Stimulated activated naive B cell treated with anti-CD40 and anti-IgM and Interleukin-4, amounts not matched to agents 10 μg/mL and 1 μg/mL and 100 μg/mL, for 72 hours (primary cell): Measurements from ENCODE around the gene CDC26.

ENCODE experiments used
- ATAC-seq, 2 donors: fragments of 150-1000 bp; cut with Tn5 transposase; replicated peaks; 2 replicates each; pipeline ENCODE4 v1.10.0; 2021; ENCODE audit warnings: moderate library complexity in 1 of 2
- DNase-seq: peaks from one replicate; pipeline ENCODE4 v3.0.0; 2021
- H3K27ac Mint-ChIP-seq: one replicate; pipeline ENCODE4 v1.8.0; 2022; ENCODE audit warnings: mild to moderate bottlenecking, mixed read lengths
- H3K27me3 Mint-ChIP-seq, 2 donors: one replicate each; pipeline ENCODE4 v1.8.0; 2022; ENCODE audit warnings: mixed read lengths in 2 of 2
- H3K36me3 Mint-ChIP-seq, 2 donors: one replicate each; pipeline ENCODE4 v1.8.0; 2022; ENCODE audit warnings: mixed read lengths in 2 of 2, mild to moderate bottlenecking in 1 of 2
- H3K4me1 Mint-ChIP-seq, 2 donors: one replicate each; pipeline ENCODE4 v1.8.0; 2022; ENCODE audit warnings: mixed read lengths in 2 of 2, mild to moderate bottlenecking in 1 of 2
- H3K4me3 Mint-ChIP-seq, 2 donors: one replicate each; pipeline ENCODE4 v1.8.0; 2022; ENCODE audit warnings: mild to moderate bottlenecking in 2 of 2, mixed read lengths in 2 of 2, moderate library complexity in 1 of 2
- H3K9me3 Mint-ChIP-seq, 2 donors: one replicate each; pipeline ENCODE4 v1.8.0; 2022; ENCODE audit warnings: mixed read lengths in 2 of 2, mild to moderate bottlenecking in 1 of 2

The CDC26 gene

DNA sequence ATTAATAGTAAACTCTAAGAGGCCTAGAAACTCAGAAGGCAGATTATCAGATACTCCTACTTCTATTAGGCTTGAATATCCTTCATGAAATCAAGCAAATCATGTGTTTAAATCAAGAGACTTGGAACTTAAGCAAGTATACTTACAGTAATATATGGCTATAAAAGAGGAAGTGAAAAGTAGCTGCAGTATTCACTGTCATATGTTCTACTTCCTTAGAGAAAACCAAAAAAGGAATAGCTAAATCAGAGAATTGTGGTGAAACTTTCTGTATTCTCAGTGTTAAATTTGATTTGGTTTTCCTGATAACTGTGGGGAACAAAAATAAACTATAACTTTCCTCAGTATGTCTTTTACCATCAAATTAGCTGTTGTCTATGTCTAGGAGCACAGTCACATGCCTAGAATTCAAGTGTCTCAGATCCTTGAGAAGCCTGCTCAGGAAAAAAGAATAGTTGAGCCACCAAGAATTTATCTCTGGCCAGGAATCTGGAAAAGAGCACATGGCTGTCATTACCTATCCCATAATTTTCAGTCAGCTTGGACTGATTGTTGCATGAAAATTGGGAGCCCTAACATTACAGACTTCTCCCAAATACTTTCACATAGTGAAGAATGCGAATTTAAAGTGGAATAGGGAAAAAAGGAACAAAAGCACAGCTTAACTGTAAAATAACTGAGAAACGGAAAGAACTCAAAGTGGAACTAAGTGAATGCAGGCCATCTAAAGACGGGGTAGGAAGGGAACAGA is 56.0 kb downstream of the CDC26 start:
- no peak for DNase-seq
- no peaks in the 10 kb centered on the region for H3K9me3 Mint-ChIP-seq
- peak; percentile 46 to 61 for ATAC-seq
- peaks cover 7 to 12% of the 10 kb centered on the region in 2 donors for H3K36me3 Mint-ChIP-seq
- peak overlapping the region; percentile 88 for H3K27ac Mint-ChIP-seq
- no peaks in the 10 kb centered on the region for H3K27me3 Mint-ChIP-seq
- H3K4me3 Mint-ChIP-seq: peak overlapping the region; percentile 96 to 97
- H3K4me1 Mint-ChIP-seq: peaks cover 20 to 48% of the 10 kb centered on the region in 2 donors
